Type B pancreatic cell (in vitro differentiated cells): ENCODE results near the gene ZNF689. TPM values are rescaled to one million over a fixed set of nuclear protein-coding genes. Genes with fewer than 3 reads are reported as not detected.

ENCODE experiments used
- DNase-seq: peaks from one replicate; pipeline ENCODE4 v3.0.0; 2021; ENCODE audit warnings: mixed read lengths; ENCODE audit not compliant: unreplicated experiment; ENCODE audit errors: extremely low spot score
- H3K27ac Mint-ChIP-seq: 2 replicates; pipeline ENCODE4 v1.8.0; 2021; ENCODE audit warnings: mild to moderate bottlenecking, mixed read lengths
- H3K27me3 Mint-ChIP-seq: 2 replicates; pipeline ENCODE4 v1.8.0; 2021; ENCODE audit warnings: mixed read lengths
- H3K36me3 Mint-ChIP-seq: 2 replicates; pipeline ENCODE4 v1.8.0; 2021; ENCODE audit warnings: mixed read lengths
- H3K4me1 Mint-ChIP-seq: one replicate; pipeline ENCODE4 v1.8.0; 2021; ENCODE audit warnings: mixed read lengths; ENCODE audit not compliant: unreplicated experiment
- H3K4me3 Mint-ChIP-seq: 2 replicates; pipeline ENCODE4 v1.8.0; 2021; ENCODE audit warnings: mild to moderate bottlenecking, mixed read lengths
- H3K9me3 Mint-ChIP-seq: 2 replicates; pipeline ENCODE4 v1.8.0; 2021; ENCODE audit warnings: mixed read lengths
- total RNA-seq: library from RNA; stranded (reverse); gene quantifications from 2 replicates; pipeline ENCODE4 v1.2.1, GENCODE V29; 2021; ENCODE audit warnings: low replicate concordance
- TF ChIP-seq, protein P1 (sequence below): fragments of 200-600 bp; sonication (generic); conservative IDR thresholded peaks from 2 replicates; pipeline ENCODE4 v1.5.0; 2021; ENCODE audit warnings: antibody characterized with exemption, mild to moderate bottlenecking

The ZNF689 gene
- total RNA-seq, 1 donor from 2014 or later, result 14.9 TPM

DNA sequence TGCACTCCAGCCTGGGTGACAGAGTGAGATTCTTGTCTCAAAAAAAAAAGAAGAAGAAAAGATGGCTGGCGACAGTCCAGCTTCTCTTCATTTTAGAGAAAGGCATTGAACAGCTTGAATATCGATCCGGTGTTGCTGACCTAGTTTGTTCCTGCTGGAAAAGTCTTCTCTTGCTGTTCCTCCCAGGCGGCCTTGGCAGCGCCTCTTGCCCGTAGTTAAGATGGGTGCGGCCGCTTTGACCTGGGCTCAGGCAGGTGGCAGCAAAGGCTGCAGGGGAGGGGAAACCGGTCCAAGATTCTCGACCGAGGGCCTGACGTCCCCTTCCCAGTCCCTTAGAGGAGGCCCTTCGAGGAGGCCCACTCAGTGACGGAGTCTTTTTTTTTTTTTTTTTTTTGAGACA, 48.2 kb downstream of the ZNF689 start:
- no peak for DNase-seq
- H3K27ac Mint-ChIP-seq, result no peak overlapping the region
- no peaks in the 10 kb centered on the region for H3K27me3 Mint-ChIP-seq
- TF ChIP-seq, protein P1, sequence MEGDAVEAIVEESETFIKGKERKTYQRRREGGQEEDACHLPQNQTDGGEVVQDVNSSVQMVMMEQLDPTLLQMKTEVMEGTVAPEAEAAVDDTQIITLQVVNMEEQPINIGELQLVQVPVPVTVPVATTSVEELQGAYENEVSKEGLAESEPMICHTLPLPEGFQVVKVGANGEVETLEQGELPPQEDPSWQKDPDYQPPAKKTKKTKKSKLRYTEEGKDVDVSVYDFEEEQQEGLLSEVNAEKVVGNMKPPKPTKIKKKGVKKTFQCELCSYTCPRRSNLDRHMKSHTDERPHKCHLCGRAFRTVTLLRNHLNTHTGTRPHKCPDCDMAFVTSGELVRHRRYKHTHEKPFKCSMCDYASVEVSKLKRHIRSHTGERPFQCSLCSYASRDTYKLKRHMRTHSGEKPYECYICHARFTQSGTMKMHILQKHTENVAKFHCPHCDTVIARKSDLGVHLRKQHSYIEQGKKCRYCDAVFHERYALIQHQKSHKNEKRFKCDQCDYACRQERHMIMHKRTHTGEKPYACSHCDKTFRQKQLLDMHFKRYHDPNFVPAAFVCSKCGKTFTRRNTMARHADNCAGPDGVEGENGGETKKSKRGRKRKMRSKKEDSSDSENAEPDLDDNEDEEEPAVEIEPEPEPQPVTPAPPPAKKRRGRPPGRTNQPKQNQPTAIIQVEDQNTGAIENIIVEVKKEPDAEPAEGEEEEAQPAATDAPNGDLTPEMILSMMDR, result no peak
- no peak overlapping the region for H3K4me3 Mint-ChIP-seq
- no peaks in the 10 kb centered on the region for H3K36me3 Mint-ChIP-seq
- peaks cover 4% of the 10 kb centered on the region for H3K9me3 Mint-ChIP-seq
- H3K4me1 Mint-ChIP-seq, result peaks cover 18% of the 10 kb centered on the region

DNA sequence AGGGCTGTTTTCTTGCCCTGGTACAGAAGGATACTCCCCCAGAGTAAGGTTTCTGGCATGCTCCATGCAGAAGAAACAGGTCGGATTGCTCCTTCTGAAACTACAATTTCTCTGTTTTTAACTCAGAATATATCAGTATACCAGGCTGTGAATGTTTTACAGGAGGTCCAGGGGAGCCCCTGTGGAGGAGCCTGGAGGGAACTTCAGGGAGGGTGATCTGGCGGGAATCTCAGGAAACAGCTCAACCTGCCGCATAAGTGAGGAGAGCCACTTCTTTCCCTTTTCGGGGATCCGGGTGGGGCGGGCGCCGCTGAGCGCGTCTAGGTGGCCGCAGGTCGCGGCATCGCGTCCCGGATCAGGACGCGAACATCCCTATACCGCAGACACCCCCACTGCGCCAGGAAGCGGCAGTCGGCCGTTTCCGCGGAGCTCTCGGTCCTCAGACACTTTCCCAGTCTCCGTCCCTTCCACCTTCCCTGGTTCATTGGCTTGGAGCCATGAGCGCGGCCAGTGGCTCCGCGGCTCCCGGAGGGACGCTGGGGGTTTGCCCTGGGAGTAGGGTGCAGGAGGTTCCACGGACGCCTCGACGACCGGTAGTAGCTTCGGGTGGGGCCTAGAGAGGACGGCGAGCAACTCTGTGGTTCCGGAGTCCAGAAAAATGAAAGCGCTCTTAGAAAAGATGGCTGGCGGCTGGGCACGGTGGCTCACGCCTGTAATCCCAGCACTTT, 48.9 kb downstream of the ZNF689 start:
- no peaks in the 10 kb centered on the region for H3K27me3 Mint-ChIP-seq
- H3K36me3 Mint-ChIP-seq, result no peaks in the 10 kb centered on the region
- peak overlapping the region; percentile 62 for H3K4me3 Mint-ChIP-seq
- TF ChIP-seq, protein P1, result no peak
- peaks cover 4% of the 10 kb centered on the region for H3K9me3 Mint-ChIP-seq
- H3K4me1 Mint-ChIP-seq, result peaks cover 14% of the 10 kb centered on the region
- no peak for DNase-seq
- no peak overlapping the region for H3K27ac Mint-ChIP-seq

DNA sequence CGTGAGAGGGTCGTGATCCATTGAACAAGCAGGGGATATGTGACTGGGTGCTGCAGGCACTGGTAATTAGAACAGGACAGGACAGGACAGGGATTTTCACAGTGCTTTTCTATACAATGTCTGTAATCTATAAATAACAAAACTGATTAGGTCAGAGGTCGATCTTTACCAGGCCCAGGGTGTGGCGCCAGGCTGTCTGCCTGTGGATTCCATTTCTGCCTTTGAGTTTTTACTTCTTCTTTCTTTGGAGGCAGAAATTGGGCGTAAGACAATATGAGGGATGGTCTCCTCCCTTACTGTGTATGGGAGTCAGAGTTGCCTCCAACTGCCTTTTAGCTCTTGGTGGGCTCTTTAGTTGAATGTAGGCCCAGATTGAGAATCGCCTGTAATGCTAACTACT, 50.5 kb downstream of the ZNF689 start:
- Mint-ChIP-seq H3K27me3 (no peaks in the 10 kb centered on the region), H3K4me1 (peaks cover 11% of the 10 kb centered on the region), H3K27ac (peak overlapping the region; percentile 86), H3K36me3 (no peaks in the 10 kb centered on the region), H3K9me3 (peaks cover 4% of the 10 kb centered on the region), H3K4me3 (peak overlapping the region; percentile 67)
- DNase-seq, result no peak
- TF ChIP-seq, protein P1, result no peak

DNA sequence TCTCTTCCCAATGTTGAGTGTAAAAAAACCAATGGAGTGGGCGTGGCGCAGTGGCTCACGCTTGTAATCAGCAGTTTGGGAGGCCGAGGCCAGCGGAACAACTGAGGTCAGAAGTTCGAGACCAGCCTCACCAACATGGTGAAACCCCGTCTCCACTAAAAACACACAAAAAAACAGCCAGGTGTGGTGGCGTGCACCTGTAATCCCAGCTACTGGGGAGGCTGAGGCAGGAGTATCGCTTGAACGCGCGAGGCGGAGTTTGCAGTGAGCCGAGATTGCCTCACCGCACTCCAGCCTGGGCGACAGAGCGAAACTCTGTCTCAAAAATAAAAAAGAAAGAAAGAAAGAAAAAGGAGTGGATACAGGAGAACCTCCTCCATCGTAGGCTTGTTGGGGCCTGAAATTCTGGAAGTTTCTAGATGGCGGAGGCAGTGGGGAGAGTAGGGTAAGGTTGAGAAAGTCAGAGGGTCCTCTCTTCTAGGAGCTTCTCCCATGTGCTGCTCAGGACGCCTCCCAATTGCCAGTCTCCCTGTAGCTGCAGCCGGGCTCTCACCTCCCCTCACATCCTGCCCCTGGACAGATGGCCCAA, 51.3 kb downstream of the ZNF689 start:
- Mint-ChIP-seq H3K27me3 (no peaks in the 10 kb centered on the region), H3K9me3 (peaks cover 4% of the 10 kb centered on the region), H3K4me1 (peaks cover 17% of the 10 kb centered on the region), H3K4me3 (peak overlapping the region; percentile 89), H3K27ac (peak overlapping the region; percentile 89), H3K36me3 (peaks cover 6% of the 10 kb centered on the region)
- no peak for DNase-seq
- TF ChIP-seq, protein P1, result no peak

DNA sequence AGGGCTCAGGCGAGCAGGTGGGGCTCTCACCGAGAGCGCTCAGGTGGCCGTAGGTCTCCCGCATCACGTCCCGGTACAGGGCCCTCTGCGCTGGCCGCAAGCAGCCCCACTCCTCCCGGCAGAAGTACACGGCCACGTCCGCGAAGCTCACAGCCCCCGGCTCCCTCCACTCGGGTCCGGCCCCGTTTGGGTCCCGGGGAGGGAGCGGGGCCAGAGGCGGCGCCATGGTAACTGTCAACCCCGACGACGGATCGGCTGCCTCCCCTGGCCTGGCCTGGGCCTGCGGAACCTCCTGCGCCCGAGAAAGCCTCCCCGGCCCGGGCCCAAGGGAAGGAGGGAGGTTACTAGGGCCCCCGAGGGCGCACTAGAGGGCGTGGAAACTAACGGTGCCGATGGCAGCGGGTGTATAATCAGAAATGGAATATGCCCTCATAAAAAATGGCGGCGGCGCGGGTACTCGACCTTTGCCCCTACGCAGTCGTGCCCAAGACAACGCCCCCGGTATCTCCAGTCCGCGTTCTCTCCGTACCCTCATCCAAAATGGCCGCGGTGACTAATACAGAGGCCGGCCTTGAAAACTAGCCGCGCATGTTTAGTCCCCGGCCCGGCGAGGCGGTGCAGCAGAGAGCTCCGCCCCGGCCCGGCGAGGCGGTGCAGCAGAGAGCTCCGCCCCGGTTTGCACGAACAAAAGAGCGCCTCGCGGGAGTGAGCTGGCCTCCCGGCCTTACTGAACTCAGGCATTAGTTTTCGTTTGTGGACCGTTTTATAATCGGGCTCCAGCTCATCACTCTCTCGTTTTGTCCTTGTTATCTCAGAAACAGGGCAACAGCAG, 52.0 kb downstream of the ZNF689 start, which contains the start of gene ZNF764:
Gene ZNF764, minus strand, starts transcription at position 418 of the 832 bp plus-strand sequence. Its CDS starts 192 bp downstream, at position 226.
- DNase-seq, result peak; percentile 96
- H3K27me3 Mint-ChIP-seq, result no peaks in the 10 kb centered on the region
- TF ChIP-seq, protein P1, result no peak
- H3K9me3 Mint-ChIP-seq, result peaks cover 4% of the 10 kb centered on the region
- peaks cover 24% of the 10 kb centered on the region for H3K4me1 Mint-ChIP-seq
- H3K27ac Mint-ChIP-seq, result peak within 1 kb of the TSS; percentile 89
- peak within 1 kb of the TSS; percentile 89 for H3K4me3 Mint-ChIP-seq
- peaks cover 11% of the 10 kb centered on the region for H3K36me3 Mint-ChIP-seq
